ENCODE measurements around the gene KLK11. TPM values are rescaled to one million over a fixed set of nuclear protein-coding genes. Genes with fewer than 3 reads are reported as not detected.

KLK11 gene
- polyA plus RNA-seq, 3 donors = not detected

DNA sequence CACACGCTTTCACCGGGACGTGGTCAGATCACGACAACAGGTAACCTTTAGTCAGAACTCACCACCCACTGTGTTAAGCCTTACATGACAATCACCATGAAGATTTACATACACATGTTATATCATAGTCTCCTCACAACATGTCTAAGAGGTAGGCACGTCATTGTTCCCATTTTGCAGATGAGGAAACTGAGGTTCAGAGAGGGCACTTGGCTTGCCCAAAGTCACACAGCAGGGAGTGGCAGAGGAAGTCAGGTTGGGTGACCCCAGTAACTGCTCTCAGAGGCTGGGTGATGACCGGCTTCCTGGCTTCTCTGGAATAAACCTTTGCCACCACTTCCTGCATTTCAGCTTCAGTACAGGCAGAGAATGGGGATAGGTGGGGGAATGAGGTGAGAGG lies 12.2 kb downstream of the KLK11 start:
- intact Hi-C loops (cut with micrococcal nuclease) = no loop called here
- H3K27me3 Mint-ChIP-seq (ENCODE audit: low read depth in 3 of 3) = peaks cover 52 to 69% (median 61%) of the 10 kb centered on the region in 3 donors
- H3K4me3 Mint-ChIP-seq = no peak overlapping the region
- DNase-seq = no peak
- peaks cover 6 to 22% (median 17%) of the 10 kb centered on the region in 7 donors for H3K9me3 Mint-ChIP-seq
- H3K4me3 ChIP-seq (replicated peaks in 1 of 3; ENCODE audit: low read depth in 2 of 3, low read length in 3 of 3) = no peak overlapping the region
- H3K36me3 ChIP-seq (replicated peaks in 1 of 2; ENCODE audit: control insufficient read depth in 1 of 2, insufficient read depth in 2 of 2, low read length in 2 of 2) = no peaks in the 10 kb centered on the region
- no peak overlapping the region for H3K4me2 ChIP-seq (replicated peaks; ENCODE audit: extremely low read depth, low read length, poor library complexity, severe bottlenecking)
- H3K27ac ChIP-seq (ENCODE audit: low read depth in 1 of 2, low read length in 2 of 2) = no peak overlapping the region
- no peaks in the 10 kb centered on the region for H3K79me2 ChIP-seq (ENCODE audit: insufficient read depth, low read length)
- H4K20me1 ChIP-seq (ENCODE audit: insufficient read depth, low read length) = no peaks in the 10 kb centered on the region
- H3K4me1 Mint-ChIP-seq = peaks cover 22% of the 10 kb centered on the region
- WGBS (ENCODE audit: insufficient coverage) = 100% methylated on average over 1 of the region's 6 CpGs
- H3K36me3 Mint-ChIP-seq = peaks cover 0 to 12% of the 10 kb centered on the region in 2 donors
- no peak overlapping the region for H2AFZ ChIP-seq (ENCODE audit: insufficient read depth, low read depth, low read length, poor library complexity, severe bottlenecking)
- H3K27me3 ChIP-seq (ENCODE audit: control insufficient read depth in 2 of 2, insufficient read depth in 2 of 2, low read length in 2 of 2) = peaks cover 17 to 40% of the 10 kb centered on the region in 2 donors
- no peak overlapping the region for H3K9ac ChIP-seq (ENCODE audit: insufficient read depth, low read length, poor library complexity, severe bottlenecking)
- peaks cover 0 to 20% of the 10 kb centered on the region in 2 donors for H3K9me3 ChIP-seq (replicated peaks in 1 of 2; ENCODE audit: control insufficient read depth in 1 of 2, insufficient read depth in 1 of 2, low read length in 2 of 2)
- TF ChIP-seq, protein P1, sequence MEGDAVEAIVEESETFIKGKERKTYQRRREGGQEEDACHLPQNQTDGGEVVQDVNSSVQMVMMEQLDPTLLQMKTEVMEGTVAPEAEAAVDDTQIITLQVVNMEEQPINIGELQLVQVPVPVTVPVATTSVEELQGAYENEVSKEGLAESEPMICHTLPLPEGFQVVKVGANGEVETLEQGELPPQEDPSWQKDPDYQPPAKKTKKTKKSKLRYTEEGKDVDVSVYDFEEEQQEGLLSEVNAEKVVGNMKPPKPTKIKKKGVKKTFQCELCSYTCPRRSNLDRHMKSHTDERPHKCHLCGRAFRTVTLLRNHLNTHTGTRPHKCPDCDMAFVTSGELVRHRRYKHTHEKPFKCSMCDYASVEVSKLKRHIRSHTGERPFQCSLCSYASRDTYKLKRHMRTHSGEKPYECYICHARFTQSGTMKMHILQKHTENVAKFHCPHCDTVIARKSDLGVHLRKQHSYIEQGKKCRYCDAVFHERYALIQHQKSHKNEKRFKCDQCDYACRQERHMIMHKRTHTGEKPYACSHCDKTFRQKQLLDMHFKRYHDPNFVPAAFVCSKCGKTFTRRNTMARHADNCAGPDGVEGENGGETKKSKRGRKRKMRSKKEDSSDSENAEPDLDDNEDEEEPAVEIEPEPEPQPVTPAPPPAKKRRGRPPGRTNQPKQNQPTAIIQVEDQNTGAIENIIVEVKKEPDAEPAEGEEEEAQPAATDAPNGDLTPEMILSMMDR (IDR thresholded peaks at IDR 0.05) = no peak
- peak overlapping the region in 1 of 7 donors; percentile 50 for H3K27ac Mint-ChIP-seq
- peaks cover 14 to 16% of the 10 kb centered on the region in 2 donors for H3K4me1 ChIP-seq (ENCODE audit: control insufficient read depth in 1 of 2, insufficient read depth in 2 of 2, low read length in 2 of 2)

DNA sequence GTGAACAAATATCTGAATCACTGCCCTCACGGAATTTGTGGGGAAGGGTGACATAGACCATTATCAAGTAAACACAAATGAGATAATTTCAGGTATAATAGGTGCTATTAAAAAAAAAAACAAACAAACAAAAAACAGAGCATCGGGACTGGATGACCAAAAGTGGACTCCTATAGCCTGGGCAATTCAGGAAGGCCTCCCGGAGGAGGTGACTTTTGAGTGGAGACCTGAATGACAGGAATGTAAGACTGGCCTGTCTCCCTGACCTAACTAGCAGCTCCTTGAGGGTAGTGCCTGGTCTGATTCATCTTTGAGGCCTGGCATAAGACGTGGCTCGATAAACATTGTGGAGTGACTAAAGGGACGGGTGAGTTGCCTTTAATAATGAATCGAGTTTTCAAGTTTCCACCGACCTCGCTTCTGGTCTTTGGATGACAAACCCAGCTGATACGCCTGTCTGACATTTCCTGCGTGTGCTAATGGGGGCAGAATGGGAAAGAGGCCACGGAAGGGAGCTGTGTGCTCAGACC lies 13.7 kb downstream of the KLK11 start:
- H3K4me1 Mint-ChIP-seq = peaks cover 11% of the 10 kb centered on the region

More for the DNA sequence above, 13.7 kb downstream of the KLK11 start:
- H3K4me1 ChIP-seq (ENCODE audit: control insufficient read depth in 1 of 2, insufficient read depth in 2 of 2, low read length in 2 of 2) = peaks cover 5% of the 10 kb centered on the region in 2 donors
- intact Hi-C loops (cut with micrococcal nuclease) = no loop called here
- H2AFZ ChIP-seq (ENCODE audit: insufficient read depth, low read depth, low read length, poor library complexity, severe bottlenecking) = no peak overlapping the region
- H3K9me3 Mint-ChIP-seq = peaks cover 0 to 10% (median 7%) of the 10 kb centered on the region in 7 donors
- peaks cover 43 to 55% (median 46%) of the 10 kb centered on the region in 3 donors for H3K27me3 Mint-ChIP-seq (ENCODE audit: low read depth in 3 of 3)
- DNase-seq = no peak
- H3K27ac Mint-ChIP-seq = no peak overlapping the region
- peaks cover 0 to 16% of the 10 kb centered on the region in 2 donors for H3K9me3 ChIP-seq (replicated peaks in 1 of 2; ENCODE audit: control insufficient read depth in 1 of 2, insufficient read depth in 1 of 2, low read length in 2 of 2)
- no peak overlapping the region for H3K4me3 ChIP-seq (replicated peaks in 1 of 3; ENCODE audit: low read depth in 2 of 3, low read length in 3 of 3)
- H3K4me3 Mint-ChIP-seq = no peak overlapping the region
- no peaks in the 10 kb centered on the region for H3K36me3 ChIP-seq (replicated peaks in 1 of 2; ENCODE audit: control insufficient read depth in 1 of 2, insufficient read depth in 2 of 2, low read length in 2 of 2)
- WGBS (ENCODE audit: insufficient coverage) = 85% methylated on average over 8 of the region's 12 CpGs
- no peaks in the 10 kb centered on the region for H3K79me2 ChIP-seq (ENCODE audit: insufficient read depth, low read length)
- H3K4me2 ChIP-seq (replicated peaks; ENCODE audit: extremely low read depth, low read length, poor library complexity, severe bottlenecking) = no peak overlapping the region
- TF ChIP-seq, protein P1 (IDR thresholded peaks at IDR 0.05) = no peak
- no peak overlapping the region for H3K9ac ChIP-seq (ENCODE audit: insufficient read depth, low read length, poor library complexity, severe bottlenecking)
- no peak overlapping the region for H3K27ac ChIP-seq (ENCODE audit: low read depth in 1 of 2, low read length in 2 of 2)
- H3K27me3 ChIP-seq (ENCODE audit: control insufficient read depth in 2 of 2, insufficient read depth in 2 of 2, low read length in 2 of 2) = peaks cover 10 to 25% of the 10 kb centered on the region in 2 donors
- no peaks in the 10 kb centered on the region for H4K20me1 ChIP-seq (ENCODE audit: insufficient read depth, low read length)
- peaks cover 0 to 7% of the 10 kb centered on the region in 2 donors for H3K36me3 Mint-ChIP-seq
